Stimulated activated CD4-positive, alpha-beta T cell treated with anti-CD3 and anti-CD28 coated beads, Interleukin-1b, Interleukin-23, amount 100 ng/mL, for 48 hours (primary cell): ENCODE measurements around the gene EPB41L3.

Experiments
- DNase-seq: peaks from one replicate; pipeline ENCODE4 v3.0.0-alpha.2; 2020

Gene EPB41L3

GRCh38 chr18:5447442-5447841, 96.4 kb downstream of the EPB41L3 start:
- DNase-seq: no peak

GRCh38 chr18:5444847-5445246, 99.0 kb downstream of the EPB41L3 start:
- no peak for DNase-seq

GRCh38 chr18:5444269-5444668, 99.5 kb downstream of the EPB41L3 start:
- DNase-seq: no peak

GRCh38 chr18:5439986-5440696, 103.7 kb downstream of the EPB41L3 start:
- no peak for DNase-seq

GRCh38 chr18:5434425-5434824, 109.4 kb downstream of the EPB41L3 start:
- no peak for DNase-seq

GRCh38 chr18:5431836-5432575, 111.8 kb downstream of the EPB41L3 start:
- no peak for DNase-seq

GRCh38 chr18:5430131-5430530, 113.7 kb downstream of the EPB41L3 start:
- DNase-seq: no peak

GRCh38 chr18:5429681-5430080, 114.1 kb downstream of the EPB41L3 start:
- DNase-seq: no peak

GRCh38 chr18:5425721-5426120, 118.1 kb downstream of the EPB41L3 start:
- DNase-seq: no peak

- DNase-seq: no peak
These were observed 118.7 kb downstream of the EPB41L3 start for GRCh38 chr18:5424903-5425664.

GRCh38 chr18:5422626-5423025, 121.2 kb downstream of the EPB41L3 start:
- no peak for DNase-seq

- no peak for DNase-seq
These were observed 121.8 kb downstream of the EPB41L3 start for GRCh38 chr18:5421981-5422380.

GRCh38 chr18:5420906-5421305, 122.9 kb downstream of the EPB41L3 start:
- DNase-seq: no peak

GRCh38 chr18:5419601-5420000, 124.2 kb downstream of the EPB41L3 start:
- no peak for DNase-seq

GRCh38 chr18:5419030-5419429, 124.8 kb downstream of the EPB41L3 start:
- no peak for DNase-seq

- DNase-seq: no peak
These were observed 126.5 kb downstream of the EPB41L3 start for GRCh38 chr18:5417342-5417741.

- DNase-seq: no peak
These were observed 127.7 kb downstream of the EPB41L3 start for GRCh38 chr18:5416112-5416511.

GRCh38 chr18:5415665-5416064, 128.1 kb downstream of the EPB41L3 start:
- no peak for DNase-seq

- no peak for DNase-seq
These were observed 128.8 kb downstream of the EPB41L3 start for GRCh38 chr18:5415031-5415430.

- DNase-seq: no peak
These were observed 129.3 kb downstream of the EPB41L3 start for GRCh38 chr18:5414546-5414945.

GRCh38 chr18:5413447-5413846, 130.3 kb downstream of the EPB41L3 start:
- no peak for DNase-seq

GRCh38 chr18:5410582-5410981, 133.2 kb downstream of the EPB41L3 start:
- no peak for DNase-seq

GRCh38 chr18:5398269-5398668, 145.5 kb downstream of the EPB41L3 start:
- no peak for DNase-seq

GRCh38 chr18:5397102-5397501, 146.7 kb downstream of the EPB41L3 start:
- DNase-seq: no peak
